Hepatocyte (in vitro differentiated cells): ENCODE measurements around the gene GPC4. TPM values are rescaled to one million over a fixed set of nuclear protein-coding genes. Genes with fewer than 3 reads are reported as not detected.
"Not testable (repeated sequence)": the region's sequence is repeated elsewhere in the genome, so short reads cannot be mapped to it uniquely, and the experiment has no call there.

Experiments
- DNase-seq: peaks from one replicate; pipeline ENCODE4 v3.0.0-alpha.2; 2016; ENCODE audit warnings: low spot score
- H2AFZ ChIP-seq: fragments of 200-600 bp; sonication (generic); 2 replicates; pipeline ENCODE4 v1.6.0; 2016; ENCODE audit warnings: antibody characterized with exemption, mild to moderate bottlenecking
- H3K27ac ChIP-seq: fragments of 200-600 bp; sonication (generic); 2 replicates; pipeline ENCODE4 v1.5.1; 2016; ENCODE audit warnings: mild to moderate bottlenecking
- H3K27me3 ChIP-seq: fragments of 200-600 bp; sonication (generic); 2 replicates; pipeline ENCODE4 v1.6.1; 2016
- H3K36me3 ChIP-seq: fragments of 200-600 bp; sonication (generic); replicated peaks from 2 replicates; pipeline ENCODE4 v1.5.1; 2016; ENCODE audit warnings: low read depth; ENCODE audit not compliant: insufficient read depth
- H3K4me1 ChIP-seq: fragments of 200-600 bp; sonication (generic); 2 replicates; pipeline ENCODE4 v1.5.1; 2016; ENCODE audit warnings: mild to moderate bottlenecking, moderate library complexity; ENCODE audit not compliant: insufficient read depth
- H3K4me2 ChIP-seq: fragments of 200-600 bp; sonication (generic); 2 replicates; pipeline ENCODE4 v1.6.0; 2016
- H3K4me3 ChIP-seq: fragments of 200-600 bp; sonication (generic); 2 replicates; pipeline ENCODE4 v1.5.1; 2016; ENCODE audit warnings: mild to moderate bottlenecking
- H3K79me2 ChIP-seq: fragments of 200-600 bp; sonication (generic); 2 replicates; pipeline ENCODE4 v1.6.0; 2017; ENCODE audit warnings: mild to moderate bottlenecking
- H3K9me2 ChIP-seq: fragments of 200-600 bp; sonication (generic); replicated peaks from 2 replicates; pipeline ENCODE4 v1.6.0; 2017; ENCODE audit warnings: mild to moderate bottlenecking; ENCODE audit not compliant: insufficient read depth
- H3K9me3 ChIP-seq: fragments of 200-600 bp; sonication (generic); 2 replicates; pipeline ENCODE4 v1.5.1; 2016; ENCODE audit warnings: low read depth, mild to moderate bottlenecking
- H4K20me1 ChIP-seq: fragments of 200-600 bp; sonication (generic); 2 replicates; pipeline ENCODE4 v1.6.0; 2016; ENCODE audit warnings: mild to moderate bottlenecking; ENCODE audit not compliant: insufficient read depth, poor library complexity, severe bottlenecking
- EZH2 ChIP-seq: fragments of 200-600 bp; sonication (generic); IDR thresholded peaks from 2 replicates; pipeline ENCODE4 v1.6.1; 2016; ENCODE audit warnings: antibody characterized with exemption, mild to moderate bottlenecking, borderline replicate concordance
- EZH2phosphoT487 ChIP-seq: fragments of 200-600 bp; sonication (generic); IDR thresholded peaks from one replicate; pipeline ENCODE4 v1.6.1; 2018; ENCODE audit warnings: antibody characterized with exemption, mild to moderate bottlenecking, low read depth, moderate library complexity; ENCODE audit not compliant: unreplicated experiment, severe bottlenecking
- WGBS: methylation state at CpG from one replicate; pipeline ENCODE4 v1.1.6; 2016; ENCODE audit warnings: low lambda C conversion rate; ENCODE audit errors: missing lambda C conversion rate; 5-methylcytosine and 5-hydroxymethylcytosine counted together
- polyA plus RNA-seq: library from polyadenylated mRNA; unstranded; fragments of >200 nt; fragmentation: Nextera tagmentation; extraction: Ambion mirVana; gene quantifications from 2 replicates; pipeline ENCODE4 v1.2.1, GENCODE V29; 2016
- total RNA-seq: library from RNA; depleted of rRNA; stranded (reverse); fragments of >200 nt; gene quantifications from 2 replicates; pipeline ENCODE4 v1.2.3, GENCODE V29; 2014
- TF ChIP-seq, protein P1 (sequence below): fragments of 200-600 bp; sonication (generic); IDR thresholded peaks from 2 replicates; pipeline ENCODE4 v1.5.1; 2016; ENCODE audit warnings: antibody characterized with exemption, mild to moderate bottlenecking; ENCODE audit not compliant: poor library complexity

The GPC4 gene
- total and polyA plus RNA-seq, 2 experiments from 2014 or later: 11.8 to 16.0 TPM

DNA sequence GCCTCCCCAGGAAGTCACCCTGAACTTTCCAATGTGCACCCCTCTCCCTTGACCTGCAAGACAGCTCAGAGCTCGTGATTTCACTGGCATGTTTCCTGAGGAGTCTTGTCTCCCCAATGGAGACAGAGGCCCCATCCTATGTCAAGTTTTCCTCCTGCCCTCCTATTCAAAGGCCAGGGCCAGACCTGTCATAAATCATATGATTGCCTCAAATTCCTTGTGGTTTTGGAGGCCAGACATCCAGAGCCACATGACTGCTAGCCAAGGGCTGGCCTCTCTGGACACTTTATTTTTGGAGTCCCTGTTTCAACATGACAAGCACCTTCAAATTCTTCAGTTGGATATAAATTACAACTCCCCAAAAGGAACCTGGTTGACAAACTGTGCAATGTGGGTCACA, 121.2 kb downstream of the GPC4 start:
- H3K9me3 ChIP-seq: no peaks in the 10 kb centered on the region
- H3K4me1 ChIP-seq: no peaks in the 10 kb centered on the region
- H3K9me2 ChIP-seq: no peaks in the 10 kb centered on the region
- H2AFZ ChIP-seq: no peak overlapping the region
- TF ChIP-seq, protein P1, sequence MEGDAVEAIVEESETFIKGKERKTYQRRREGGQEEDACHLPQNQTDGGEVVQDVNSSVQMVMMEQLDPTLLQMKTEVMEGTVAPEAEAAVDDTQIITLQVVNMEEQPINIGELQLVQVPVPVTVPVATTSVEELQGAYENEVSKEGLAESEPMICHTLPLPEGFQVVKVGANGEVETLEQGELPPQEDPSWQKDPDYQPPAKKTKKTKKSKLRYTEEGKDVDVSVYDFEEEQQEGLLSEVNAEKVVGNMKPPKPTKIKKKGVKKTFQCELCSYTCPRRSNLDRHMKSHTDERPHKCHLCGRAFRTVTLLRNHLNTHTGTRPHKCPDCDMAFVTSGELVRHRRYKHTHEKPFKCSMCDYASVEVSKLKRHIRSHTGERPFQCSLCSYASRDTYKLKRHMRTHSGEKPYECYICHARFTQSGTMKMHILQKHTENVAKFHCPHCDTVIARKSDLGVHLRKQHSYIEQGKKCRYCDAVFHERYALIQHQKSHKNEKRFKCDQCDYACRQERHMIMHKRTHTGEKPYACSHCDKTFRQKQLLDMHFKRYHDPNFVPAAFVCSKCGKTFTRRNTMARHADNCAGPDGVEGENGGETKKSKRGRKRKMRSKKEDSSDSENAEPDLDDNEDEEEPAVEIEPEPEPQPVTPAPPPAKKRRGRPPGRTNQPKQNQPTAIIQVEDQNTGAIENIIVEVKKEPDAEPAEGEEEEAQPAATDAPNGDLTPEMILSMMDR: no peak
- TF ChIP-seq EZH2 (no peak), EZH2phosphoT487 (no peak)
- no peaks in the 10 kb centered on the region for H3K36me3 ChIP-seq
- 33% methylated on average over 1 of the region's 1 CpG for WGBS
- no peak overlapping the region for H3K4me3 ChIP-seq
- no peaks in the 10 kb centered on the region for H4K20me1 ChIP-seq
- H3K27me3 ChIP-seq: no peaks in the 10 kb centered on the region
- H3K79me2 ChIP-seq: no peaks in the 10 kb centered on the region
- DNase-seq: no peak
- H3K4me2 ChIP-seq: no peak overlapping the region
- H3K27ac ChIP-seq: no peak overlapping the region

DNA sequence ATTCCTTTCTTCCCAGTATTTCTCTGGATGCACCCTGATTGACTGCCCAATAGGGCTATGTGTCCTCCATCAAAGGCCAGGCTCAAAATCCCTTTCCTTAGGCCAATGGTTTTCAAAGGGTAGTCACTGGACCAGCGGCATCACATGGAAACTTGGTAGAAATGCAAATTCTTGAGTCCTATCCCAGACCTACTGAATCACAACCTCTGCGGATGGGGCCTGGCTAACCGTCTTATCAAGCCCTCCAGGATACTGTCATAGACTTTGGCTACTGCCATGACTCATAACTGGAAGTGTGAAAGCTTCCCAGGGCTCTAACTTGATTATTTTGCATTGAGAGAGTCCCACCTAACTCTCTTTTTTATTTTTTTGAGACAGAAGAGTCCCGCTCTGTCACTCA, 125.2 kb downstream of the GPC4 start:
- H3K27me3 ChIP-seq: no peaks in the 10 kb centered on the region
- no peak overlapping the region for H3K4me3 ChIP-seq
- no peak overlapping the region for H2AFZ ChIP-seq
- no peaks in the 10 kb centered on the region for H3K9me3 ChIP-seq
- no peaks in the 10 kb centered on the region for H3K4me1 ChIP-seq
- WGBS: 78% methylated on average over 4 of the region's 4 CpGs
- H3K79me2 ChIP-seq: no peaks in the 10 kb centered on the region
- H3K4me2 ChIP-seq: no peak overlapping the region
- TF ChIP-seq EZH2 (no peak), EZH2phosphoT487 (no peak)
- TF ChIP-seq, protein P1: no peak
- no peaks in the 10 kb centered on the region for H4K20me1 ChIP-seq
- H3K27ac ChIP-seq: no peak overlapping the region
- no peaks in the 10 kb centered on the region for H3K36me3 ChIP-seq
- no peak for DNase-seq
- no peaks in the 10 kb centered on the region for H3K9me2 ChIP-seq

DNA sequence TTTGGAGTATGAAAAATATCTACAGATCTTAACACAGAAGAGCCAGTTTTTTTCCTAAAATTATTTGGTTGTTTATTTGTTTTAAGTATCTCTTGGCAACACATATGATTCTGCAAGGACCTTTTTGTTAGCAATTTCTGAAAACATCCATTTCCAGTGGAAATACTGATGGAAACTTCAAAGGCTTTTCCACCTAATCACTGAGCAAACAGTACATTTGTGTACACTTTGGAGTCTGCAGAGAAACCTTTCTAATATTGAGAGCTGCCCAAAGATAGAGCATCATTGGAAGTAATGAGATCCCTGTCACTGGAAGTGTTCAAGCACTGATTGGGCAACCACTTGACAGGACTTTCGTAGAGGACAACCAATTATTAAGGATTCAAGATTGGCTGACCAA, 127.4 kb downstream of the GPC4 start:
- Histone ChIP-seq H3K9me2 (no peaks in the 10 kb centered on the region), H3K4me3 (no peak overlapping the region), H2AFZ (no peak overlapping the region), H4K20me1 (no peaks in the 10 kb centered on the region), H3K27me3 (no peaks in the 10 kb centered on the region), H3K79me2 (no peaks in the 10 kb centered on the region), H3K27ac (no peak overlapping the region), H3K36me3 (no peaks in the 10 kb centered on the region), H3K4me1 (no peaks in the 10 kb centered on the region), H3K4me2 (no peak overlapping the region), H3K9me3 (no peaks in the 10 kb centered on the region)
- WGBS: 60% methylated on average over 1 of the region's 1 CpG
- no peak for TF ChIP-seq EZH2phosphoT487
- TF ChIP-seq EZH2: no peak
- TF ChIP-seq, protein P1: no peak
- no peak for DNase-seq

DNA sequence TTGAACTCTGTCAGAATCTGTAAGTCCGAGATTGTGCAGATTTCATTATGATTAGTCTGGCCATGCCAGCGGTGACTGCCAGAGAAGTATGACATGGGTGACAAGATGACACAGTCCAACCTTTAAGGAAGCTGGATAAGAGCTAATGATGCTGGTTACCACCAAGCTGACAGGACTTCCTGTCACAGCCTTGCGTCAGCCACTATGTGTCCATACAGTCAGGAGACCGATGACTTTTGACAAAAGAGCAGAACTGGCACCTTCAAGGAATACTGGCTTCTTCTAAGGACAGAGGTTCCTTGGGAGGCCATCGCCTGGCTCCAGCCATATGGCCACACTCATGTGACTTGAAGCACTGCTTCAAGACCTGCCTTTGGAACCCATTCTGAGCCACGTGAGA, 129.9 kb downstream of the GPC4 start:
- Histone ChIP-seq H3K36me3 (no peaks in the 10 kb centered on the region), H3K27me3 (no peaks in the 10 kb centered on the region), H3K79me2 (no peaks in the 10 kb centered on the region), H3K4me1 (no peaks in the 10 kb centered on the region), H3K9me2 (no peaks in the 10 kb centered on the region), H3K4me2 (no peak overlapping the region), H2AFZ (no peak overlapping the region), H4K20me1 (no peaks in the 10 kb centered on the region), H3K9me3 (no peaks in the 10 kb centered on the region), H3K4me3 (no peak overlapping the region), H3K27ac (no peak overlapping the region)
- TF ChIP-seq EZH2phosphoT487: no peak
- TF ChIP-seq, protein P1: no peak
- no peak for DNase-seq
- WGBS: 83% methylated on average over 6 of the region's 6 CpGs

DNA sequence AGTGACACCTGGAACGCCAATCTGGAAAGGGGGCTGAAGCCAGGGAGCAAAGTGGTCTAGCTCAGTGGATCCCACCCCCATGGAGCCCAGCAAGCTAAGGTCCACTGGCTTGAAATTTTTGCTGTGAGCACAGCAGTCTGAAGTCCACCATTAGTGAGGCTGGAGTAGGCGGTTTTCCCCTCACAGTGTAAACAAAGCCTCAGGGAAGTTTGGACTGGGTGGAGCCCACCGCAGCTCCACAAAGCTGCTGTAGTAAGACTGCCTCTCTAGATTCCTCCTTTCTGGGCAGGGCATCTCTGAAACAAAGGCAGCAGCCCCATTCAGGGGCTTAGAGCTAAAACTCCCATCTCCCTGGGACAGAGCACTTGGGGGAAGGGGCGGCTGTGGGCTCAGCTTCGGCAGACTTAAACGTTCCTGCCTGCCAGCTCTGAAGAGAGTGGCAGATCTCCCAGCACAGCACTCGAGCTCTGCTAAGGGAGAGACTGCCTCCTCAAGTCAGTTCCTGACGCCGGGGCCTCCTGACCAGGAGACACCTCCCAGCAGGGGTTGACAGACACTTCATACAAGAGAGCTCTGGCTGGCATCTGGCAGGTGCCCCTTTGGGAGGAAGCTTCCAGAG, 136.1 kb downstream of the GPC4 start:
- H3K27me3 ChIP-seq, H3K9me2 ChIP-seq, H3K4me1 ChIP-seq, H3K4me2 ChIP-seq, H3K79me2 ChIP-seq, H3K4me3 ChIP-seq, H2AFZ ChIP-seq, H4K20me1 ChIP-seq, H3K36me3 ChIP-seq, H3K9me3 ChIP-seq: not testable (repeated sequence)
- WGBS: 74% methylated on average over 9 of the region's 9 CpGs
- DNase-seq: peak; percentile 20
- H3K27ac ChIP-seq: peak overlapping the region; percentile 51
